ENCODE measurements around the gene SLC17A2.

Gene SLC17A2

GRCh38 chr6:25930532-25931410 lies at the start of gene SLC17A2:
SLC17A2 (minus strand) TSS chr6:25930691; CDS start chr6:25925796, 4,895 bp downstream.
- no peak for DNase-seq

- DNase-seq: no peak
Measured at GRCh38 chr6:25975923-25976560, 45.6 kb upstream of the SLC17A2 start.

DNA sequence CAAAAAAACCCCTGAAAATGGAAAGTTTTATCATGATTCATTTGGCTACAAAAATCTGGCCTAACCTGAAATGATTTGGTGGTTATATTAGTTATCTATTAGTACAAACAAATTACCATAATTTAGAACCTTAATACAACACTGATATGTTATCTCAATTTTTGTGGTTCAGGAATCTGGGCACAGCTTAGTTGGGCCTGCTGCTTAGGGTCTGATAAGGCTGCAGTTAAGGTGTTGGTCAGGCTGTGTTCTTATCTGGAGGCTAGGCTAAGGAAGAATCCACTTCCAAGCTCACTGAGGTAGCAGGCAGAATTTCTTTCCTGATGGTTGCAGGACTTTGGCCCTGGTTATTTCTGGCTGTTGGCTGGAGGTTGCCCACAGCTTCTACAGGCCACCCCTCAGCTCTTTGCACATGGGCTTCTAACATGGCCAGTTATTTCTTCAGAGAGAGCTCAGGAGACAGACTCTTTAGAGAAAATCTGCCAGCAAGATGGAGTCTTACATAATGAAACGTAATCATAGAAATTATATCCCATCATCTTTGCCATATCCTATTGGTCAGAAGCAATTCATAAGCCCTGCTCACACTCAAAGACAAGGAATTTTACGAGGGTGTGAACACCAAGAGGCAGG lies 43.5 kb upstream of the SLC17A2 start:
- DNase-seq: no peak

DNA sequence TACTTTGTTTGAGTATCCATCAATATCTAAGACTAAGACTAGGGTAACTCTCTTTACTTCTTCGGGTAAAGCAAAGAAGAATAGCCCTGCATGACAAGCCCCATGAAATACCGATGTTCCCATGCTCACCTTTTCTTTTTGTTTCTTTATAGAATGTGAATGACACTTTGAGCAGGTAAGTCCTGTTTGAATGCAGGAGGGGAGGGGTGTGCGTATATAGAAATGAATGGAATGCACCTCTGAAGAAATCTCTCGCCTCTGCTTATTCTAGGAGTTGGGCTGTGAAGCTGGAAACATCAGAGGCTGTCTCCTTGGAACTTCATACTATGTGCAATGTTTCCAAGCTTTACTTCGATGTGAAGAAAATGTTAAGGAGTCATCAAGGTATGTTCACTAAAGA lies 42.4 kb upstream of the SLC17A2 start:
- DNase-seq: no peak

DNA sequence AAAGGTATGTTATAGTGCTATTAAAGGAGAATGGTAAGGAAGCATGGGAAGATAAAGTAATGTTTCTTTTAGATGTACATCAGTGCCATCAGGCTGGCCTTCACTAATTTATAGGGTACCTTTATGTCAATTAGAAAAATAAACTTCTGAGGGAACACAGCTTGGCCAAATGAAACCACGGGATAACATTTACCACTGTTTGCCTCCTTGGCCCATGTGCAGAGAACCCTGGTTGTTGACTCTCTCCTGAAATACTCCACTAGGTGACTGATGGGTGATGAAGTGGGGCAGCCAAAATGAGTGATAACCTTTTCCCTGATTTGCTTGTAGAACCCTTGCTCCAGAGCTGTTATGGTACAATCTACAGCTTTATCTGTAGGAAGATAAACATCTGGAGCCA lies 41.6 kb upstream of the SLC17A2 start:
- no peak for DNase-seq

GRCh38 chr6:25971187-25971821 lies 40.8 kb upstream of the SLC17A2 start:
- DNase-seq: peak; percentile 48 to 56

DNA sequence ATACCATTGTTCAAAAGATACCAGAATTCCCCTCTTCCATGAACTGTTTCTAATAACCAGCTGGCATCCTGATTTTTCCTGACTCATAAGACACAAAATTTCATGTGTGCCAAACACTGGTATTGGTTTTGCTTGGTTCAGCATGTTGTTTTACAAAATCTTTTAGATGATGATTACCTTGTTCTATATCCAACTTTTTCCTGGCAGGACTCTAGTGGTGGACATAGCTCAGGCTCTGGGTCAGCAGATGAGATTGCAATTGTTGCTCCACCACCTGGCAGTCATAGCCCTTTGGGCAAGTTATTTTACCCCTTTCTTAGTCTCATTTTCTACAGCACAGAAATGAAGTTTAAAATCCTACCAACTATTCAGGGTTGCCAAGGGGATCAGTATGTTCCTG lies 38.3 kb upstream of the SLC17A2 start:
- DNase-seq: no peak

- DNase-seq: no peak
Measured at GRCh38 chr6:25966711-25967110, 36.2 kb upstream of the SLC17A2 start.

GRCh38 chr6:25965058-25965457 lies 34.6 kb upstream of the SLC17A2 start:
- DNase-seq: no peak

DNA sequence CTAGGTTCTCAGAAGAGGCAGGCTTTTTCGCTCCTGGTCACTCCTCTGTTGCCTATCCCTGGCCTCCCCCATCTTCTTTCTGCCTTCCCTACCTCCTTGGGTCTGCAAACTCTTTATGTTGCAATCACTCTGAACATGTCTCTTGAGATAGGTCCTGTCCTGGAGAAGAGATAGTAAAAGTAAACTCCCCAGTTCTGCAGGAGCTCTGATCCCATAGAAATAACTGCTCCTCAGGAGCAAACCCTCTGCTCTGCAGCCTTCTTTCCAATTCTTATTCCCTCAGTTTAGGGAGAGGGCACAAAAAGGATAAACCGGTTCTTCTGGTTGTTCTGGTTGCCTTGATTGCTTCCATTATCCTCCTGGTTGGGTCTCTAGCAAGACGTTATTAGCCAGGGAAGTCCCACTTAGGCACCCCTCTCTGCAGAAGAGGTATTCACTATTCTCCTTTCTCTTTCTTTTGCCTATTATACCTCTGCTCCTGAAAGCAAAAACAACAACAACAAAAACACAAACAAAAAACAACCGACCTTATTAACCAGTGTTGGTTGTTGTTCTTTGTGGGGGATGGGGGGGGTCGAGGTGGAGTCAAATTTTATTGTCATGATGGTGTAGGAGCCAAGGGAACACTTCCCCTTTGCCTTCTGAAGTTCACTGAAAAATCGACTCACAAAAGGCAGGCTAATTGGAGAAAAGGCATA lies 33.1 kb upstream of the SLC17A2 start:
- peak; percentile 37 to 48 for DNase-seq

GRCh38 chr6:25962149-25963127 lies 31.9 kb upstream of the SLC17A2 start, which contains the start of gene TRIM38:
TRIM38 (plus strand) TSS chr6:25962802; CDS start chr6:25966523, 3,721 bp downstream.
- peak; percentile 99 to 100 for DNase-seq

DNA sequence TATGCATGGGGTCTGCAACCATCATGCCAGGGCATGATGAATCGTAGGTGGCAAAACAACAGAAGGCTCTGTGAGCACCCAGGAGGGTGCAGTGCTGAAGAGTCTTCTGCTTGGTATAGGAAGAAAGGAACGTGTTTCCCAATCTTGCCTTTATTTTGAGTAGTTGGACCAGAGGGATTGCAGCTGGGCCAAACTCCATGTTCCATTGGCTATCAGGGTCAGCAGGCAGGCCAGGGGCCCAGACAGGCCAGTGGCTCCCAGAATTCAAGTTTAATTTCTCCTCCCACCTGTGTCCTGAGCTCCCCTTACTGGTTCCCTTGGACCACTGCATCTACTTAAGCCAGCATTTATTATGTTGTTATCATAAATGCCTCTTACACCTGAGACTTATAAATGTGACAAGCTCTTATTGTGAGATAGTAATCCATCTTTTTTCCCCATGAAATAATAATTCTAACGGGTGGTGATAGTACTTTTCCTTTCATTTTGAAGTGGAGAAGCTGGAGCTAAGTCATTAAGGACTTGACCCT lies 31.2 kb upstream of the SLC17A2 start:
- no peak for DNase-seq

GRCh38 chr6:25960734-25961133 lies 30.2 kb upstream of the SLC17A2 start:
- DNase-seq: no peak

- no peak for DNase-seq
Measured at GRCh38 chr6:25959890-25960536, 29.5 kb upstream of the SLC17A2 start.

GRCh38 chr6:25958700-25959162 lies 28.2 kb upstream of the SLC17A2 start:
- no peak for DNase-seq

- no peak for DNase-seq
Measured at GRCh38 chr6:25956226-25956625, 25.7 kb upstream of the SLC17A2 start.

GRCh38 chr6:25954756-25955155 lies 24.3 kb upstream of the SLC17A2 start:
- no peak for DNase-seq

GRCh38 chr6:25953733-25954132 lies 23.2 kb upstream of the SLC17A2 start:
- DNase-seq: no peak

- no peak for DNase-seq
Measured at GRCh38 chr6:25952535-25952934, 22.0 kb upstream of the SLC17A2 start.

- DNase-seq: no peak
Measured at GRCh38 chr6:25951296-25952032, 21.0 kb upstream of the SLC17A2 start.
